HG03460 (cell line): ENCODE measurements around the gene NELFE.
A peak's percentile ranks its signal among the peaks of the same experiment; 100 is the strongest.
"Not testable (repeated sequence)": the region's sequence is repeated elsewhere in the genome, so short reads cannot be mapped to it uniquely, and the experiment has no call there.

Experiments
- ATAC-seq: cut with Tn5 transposase; IDR thresholded peaks from one replicate; pipeline ENCODE4 v1.9.1; 2021; ENCODE audit not compliant: unreplicated experiment

The NELFE gene

GRCh38 chr6:31919624-31920303 lies 39.0 kb downstream of the NELFE start:
- ATAC-seq, result no peak

GRCh38 chr6:31918069-31918720 lies 40.6 kb downstream of the NELFE start:
- no peak for ATAC-seq

GRCh38 chr6:31915756-31916155 lies 43.0 kb downstream of the NELFE start:
- ATAC-seq, result no peak

DNA sequence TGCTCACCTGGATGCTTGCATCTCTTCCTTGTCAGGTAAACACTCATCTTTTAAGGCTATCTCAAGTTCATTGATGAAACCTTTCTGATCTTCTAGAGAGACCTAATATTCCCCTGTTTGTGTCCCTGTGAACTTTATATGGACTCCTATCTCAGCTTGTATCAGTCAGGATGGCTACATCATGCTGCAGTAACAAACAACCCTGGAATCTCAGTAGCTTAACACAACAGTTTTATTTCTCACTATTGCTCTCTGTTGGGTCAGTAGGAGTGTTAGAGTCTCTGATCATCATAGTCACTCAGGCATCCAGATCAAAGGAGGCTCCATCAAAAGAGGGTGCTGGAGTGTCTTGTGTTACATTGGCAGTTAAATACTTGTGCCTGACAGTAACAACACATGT lies 43.4 kb downstream of the NELFE start:
- ATAC-seq, result no peak

- ATAC-seq, result no peak
These were observed 46.8 kb downstream of the NELFE start for GRCh38 chr6:31911826-31912585.

- not testable (repeated sequence) for ATAC-seq
These were observed 49.5 kb downstream of the NELFE start for GRCh38 chr6:31909298-31909697.

- peak; percentile 76 for ATAC-seq
These were observed 50.0 kb downstream of the NELFE start for GRCh38 chr6:31908791-31909190.

DNA sequence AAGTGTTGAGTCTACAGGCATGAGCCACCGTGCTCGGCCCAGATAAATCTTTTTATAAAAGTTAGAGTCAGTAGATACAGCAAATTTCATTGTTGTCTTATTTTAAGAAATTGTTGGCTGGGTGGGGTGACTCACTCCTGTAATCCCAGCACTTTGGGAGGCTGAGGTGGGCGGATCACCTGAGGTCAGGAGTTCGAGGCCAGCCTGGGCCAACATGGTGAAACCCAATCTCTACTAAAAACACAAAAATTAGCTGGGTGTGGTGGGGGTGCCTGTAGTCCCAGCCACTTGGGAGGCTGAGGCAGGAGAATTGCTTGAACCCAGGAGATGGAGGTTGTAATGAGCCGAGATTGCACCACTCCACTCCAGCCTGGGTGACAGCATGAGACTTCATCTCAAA lies 50.5 kb downstream of the NELFE start:
- ATAC-seq, result not testable (repeated sequence)

- no peak for ATAC-seq
These were observed 51.5 kb downstream of the NELFE start for GRCh38 chr6:31907158-31907813.

- not testable (repeated sequence) for ATAC-seq
These were observed 52.0 kb downstream of the NELFE start for GRCh38 chr6:31906727-31907126.

DNA sequence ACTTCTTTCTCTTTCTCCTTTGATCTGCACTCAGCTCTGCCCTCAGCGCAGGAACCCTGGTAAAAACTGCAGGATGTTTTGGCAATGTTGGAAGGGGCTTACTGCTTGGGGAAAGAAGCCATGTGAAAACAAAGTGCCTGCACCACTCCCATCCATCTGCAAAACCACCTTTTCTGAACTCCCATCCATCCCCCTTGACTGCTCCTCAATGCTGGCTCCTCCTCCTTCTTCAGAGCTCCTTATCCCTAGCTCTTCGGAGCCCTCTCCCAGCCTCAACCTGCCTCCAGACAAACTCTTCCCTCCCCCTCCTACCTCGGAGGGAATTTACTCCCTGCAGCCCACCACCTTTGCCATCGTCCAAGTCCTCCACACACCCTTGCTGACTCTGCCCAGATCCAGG lies 52.6 kb downstream of the NELFE start:
- ATAC-seq, result no peak

GRCh38 chr6:31905041-31905440 lies 53.7 kb downstream of the NELFE start:
- no peak for ATAC-seq

- no peak for ATAC-seq
These were observed 54.8 kb downstream of the NELFE start for GRCh38 chr6:31903957-31904356.
